Fibroblast of skin of abdomen (primary cell): ENCODE data around the gene ADGRB3. TPM values are rescaled to one million over a fixed set of nuclear protein-coding genes. Genes with fewer than 3 reads are reported as not detected.

Experiments
- DNase-seq: peaks from one replicate; pipeline ENCODE4 v3.0.0-alpha.2; 2013
- polyA plus RNA-seq, 2 experiments: library from polyadenylated mRNA; unstranded; fragments of 120-200 nt; gene quantifications; one replicate each; pipeline ENCODE4 v1.2.1, GENCODE V29; 2013; ENCODE audit not compliant: insufficient read length in 2 of 2

ADGRB3 gene
- 0.21 TPM for polyA plus RNA-seq (2013, experiment 1 of 2; ENCODE audit: insufficient read length)
- polyA plus RNA-seq (2013, experiment 2 of 2; ENCODE audit: insufficient read length): 0.25 TPM

DNA sequence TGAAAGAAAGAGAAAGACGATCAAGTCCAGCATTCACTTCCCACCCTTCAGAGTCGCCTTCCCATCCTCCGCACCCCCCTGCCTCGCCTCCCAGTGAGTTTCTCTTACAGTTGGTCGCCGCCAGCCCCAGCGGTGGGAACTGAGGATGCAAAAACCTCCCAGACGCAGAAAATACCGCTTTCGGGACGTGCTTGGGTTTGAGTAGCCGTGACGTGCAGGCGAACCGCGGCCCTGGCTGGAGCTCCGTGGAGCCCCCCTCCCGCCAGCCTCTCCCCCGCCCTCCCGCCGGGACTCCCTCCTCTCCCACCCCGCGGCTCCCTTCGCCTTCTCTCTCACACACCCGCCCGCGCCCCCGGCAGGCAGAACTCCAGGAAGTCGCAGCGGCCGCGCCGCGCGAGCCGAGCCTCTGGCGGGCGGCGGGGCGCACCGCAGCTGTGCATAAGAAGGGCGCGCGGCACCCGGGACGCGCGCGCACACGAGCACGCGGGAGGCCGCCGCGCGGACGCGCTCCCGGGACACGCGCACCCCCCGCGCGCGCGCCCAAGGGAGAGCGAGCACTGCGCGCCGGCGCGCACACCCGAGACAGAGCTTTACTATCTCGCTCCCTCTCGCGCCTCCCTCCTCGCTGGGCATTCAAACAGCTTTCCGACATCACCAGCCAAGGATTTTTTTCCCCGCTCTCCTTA lies at the start of gene ADGRB3:
ADGRB3 (plus strand) TSS at position 557 of the 686 bp plus-strand sequence. CDS start 3,394 bp downstream, outside the sequence.
- DNase-seq: peak; percentile 90

GRCh38 chr6:68593558-68593957 lies 41.5 kb upstream of the ADGRB3 start:
- DNase-seq: no peak

DNA sequence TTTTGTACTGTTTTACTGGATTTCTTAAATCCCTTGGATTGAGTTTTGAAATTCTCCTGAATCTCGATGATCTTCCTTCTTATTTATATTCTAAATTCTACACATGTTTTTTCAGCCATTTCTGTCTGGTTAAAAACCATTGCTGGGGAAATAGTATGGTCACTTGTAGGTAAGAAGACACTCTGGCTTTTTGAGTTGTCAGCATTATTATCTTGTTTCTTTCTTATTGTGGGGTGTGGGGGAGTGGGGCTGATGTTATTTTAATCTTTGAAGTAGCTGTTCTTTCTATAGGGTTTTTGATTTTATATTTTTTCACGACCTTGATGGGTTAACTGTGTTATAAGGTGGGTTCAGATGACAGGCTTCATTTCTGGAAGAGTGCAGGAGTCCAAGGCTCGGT lies 37.4 kb upstream of the ADGRB3 start:
- no peak for DNase-seq

DNA sequence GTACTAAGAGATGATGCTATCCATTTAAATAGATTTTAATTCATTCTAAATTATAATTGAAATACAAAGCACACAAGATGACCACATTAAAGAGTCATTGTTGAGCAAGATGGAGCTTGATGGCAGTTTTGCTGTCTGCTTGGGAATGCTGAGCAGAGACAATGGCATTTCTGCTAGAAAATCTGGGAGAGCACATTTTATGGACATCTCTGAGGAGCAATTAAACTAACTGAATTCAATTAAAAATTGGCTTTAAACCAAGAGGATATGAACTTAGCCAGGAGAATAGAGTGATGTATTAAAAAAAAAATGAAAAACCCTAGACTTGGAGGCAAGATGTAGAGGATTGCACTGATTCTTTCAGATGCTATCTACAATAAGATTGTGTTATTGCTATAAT lies 19.1 kb upstream of the ADGRB3 start:
- no peak for DNase-seq

DNA sequence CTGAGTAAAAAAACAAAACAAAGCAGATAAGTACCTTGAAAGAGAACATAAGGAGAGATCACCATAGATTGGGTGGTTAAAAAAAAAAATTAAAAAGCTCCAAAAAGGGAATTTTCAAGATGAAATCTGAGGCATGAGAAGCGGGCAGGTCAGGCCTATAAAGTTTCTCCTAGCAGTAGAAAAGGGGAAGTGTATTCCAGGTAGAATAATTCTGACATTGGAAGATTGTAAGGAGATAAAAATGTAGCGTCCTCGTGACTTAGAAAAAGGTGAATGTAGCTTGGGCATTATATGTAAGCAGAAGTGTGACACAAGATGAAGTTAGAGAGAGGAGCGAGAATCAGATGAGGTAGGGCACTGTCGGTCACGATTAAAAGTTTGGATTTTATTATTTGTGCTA lies 9.1 kb upstream of the ADGRB3 start:
- no peak for DNase-seq

GRCh38 chr6:68628161-68628560 lies 6.9 kb upstream of the ADGRB3 start:
- no peak for DNase-seq

- DNase-seq: no peak
Observed at GRCh38 chr6:68632734-68633133, 2.3 kb upstream of the ADGRB3 start.

DNA sequence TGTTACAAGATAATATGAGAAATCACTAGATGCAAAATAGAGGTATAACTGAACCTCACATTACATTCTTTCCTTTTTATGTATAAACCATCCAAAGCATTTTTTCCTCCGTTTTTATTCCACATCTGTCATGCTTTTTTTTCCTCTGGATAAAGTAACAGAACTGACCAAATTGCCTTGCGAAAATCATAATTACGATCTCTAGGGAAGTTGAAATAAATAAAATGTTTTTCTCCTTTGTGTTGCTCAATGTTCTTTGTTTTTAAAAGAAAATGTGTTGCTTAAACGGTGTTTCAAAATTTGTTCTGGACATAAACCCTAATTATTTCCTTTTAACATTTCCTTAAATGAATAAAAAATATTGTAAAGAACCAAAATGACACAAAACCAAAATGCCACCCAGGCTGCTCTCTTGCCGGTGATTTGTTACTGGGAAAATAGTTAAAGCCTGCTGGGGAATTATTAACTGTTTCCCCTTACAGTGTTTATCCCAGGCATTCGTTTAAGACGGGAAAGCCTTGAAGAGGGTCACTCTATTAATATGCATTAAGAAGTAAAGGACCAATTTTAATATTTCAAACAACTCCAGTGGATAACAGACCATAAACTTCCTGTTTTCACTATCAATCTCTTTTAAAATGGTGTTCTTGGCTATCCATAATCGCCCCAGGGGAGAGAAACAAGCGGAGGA lies 1.7 kb upstream of the ADGRB3 start:
- no peak for DNase-seq

GRCh38 chr6:68633972-68634725 lies 933 bp upstream of the ADGRB3 start:
- no peak for DNase-seq

DNA sequence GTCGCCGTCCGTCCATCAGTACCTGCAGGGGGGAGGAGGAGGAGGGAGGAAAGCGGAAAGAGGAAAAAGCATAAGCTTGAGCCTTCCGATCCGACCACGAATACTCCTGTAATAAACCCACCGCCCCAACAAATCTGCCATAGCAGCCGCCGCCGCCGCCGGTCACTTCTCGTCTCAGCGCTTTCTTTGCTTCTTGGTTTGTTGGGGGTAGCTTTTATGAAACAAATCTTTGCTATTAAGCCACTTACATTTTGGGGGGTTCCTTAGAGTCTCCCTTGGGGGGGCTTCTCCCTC lies 277 bp downstream of the ADGRB3 start:
- DNase-seq: no peak

DNA sequence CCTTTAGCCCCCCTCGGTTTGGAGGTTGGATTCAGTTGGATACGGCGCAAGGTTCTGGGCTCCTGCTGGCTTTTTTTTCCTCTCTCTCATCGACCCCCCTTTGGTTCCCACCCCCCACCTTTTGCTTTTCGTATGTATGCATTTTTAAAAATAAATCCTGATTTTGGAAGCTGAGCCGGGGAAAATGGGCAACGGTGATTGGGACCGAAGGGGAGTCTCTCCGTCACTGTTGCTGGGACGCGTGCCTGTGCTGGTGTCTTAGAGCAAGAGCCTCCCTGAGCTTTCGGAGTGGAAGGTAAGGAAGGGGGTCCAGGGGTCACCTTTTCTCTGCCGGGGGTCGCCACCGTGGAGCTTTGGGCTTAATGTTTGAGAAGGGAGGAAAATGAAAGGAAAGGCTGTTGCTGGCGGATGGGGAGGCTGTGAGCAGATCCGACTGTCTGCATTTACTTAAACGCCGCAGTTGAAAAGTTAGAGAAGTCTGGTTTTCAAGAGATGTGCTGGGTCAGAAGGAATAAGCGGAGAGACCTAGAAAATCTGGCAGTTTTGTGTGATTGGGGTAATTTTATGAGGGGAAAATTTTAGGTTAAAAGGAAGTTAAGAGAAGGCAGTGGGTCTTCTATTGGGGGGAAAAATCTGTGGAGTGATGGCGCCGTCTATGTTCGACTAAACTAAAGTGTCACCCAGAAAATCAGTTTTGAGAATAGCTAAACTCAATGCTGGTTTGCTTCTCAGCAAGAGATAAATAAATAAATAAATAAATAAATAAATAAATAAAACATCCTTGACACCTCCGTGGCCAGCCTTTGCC lies 828 bp downstream of the ADGRB3 start:
- no peak for DNase-seq

DNA sequence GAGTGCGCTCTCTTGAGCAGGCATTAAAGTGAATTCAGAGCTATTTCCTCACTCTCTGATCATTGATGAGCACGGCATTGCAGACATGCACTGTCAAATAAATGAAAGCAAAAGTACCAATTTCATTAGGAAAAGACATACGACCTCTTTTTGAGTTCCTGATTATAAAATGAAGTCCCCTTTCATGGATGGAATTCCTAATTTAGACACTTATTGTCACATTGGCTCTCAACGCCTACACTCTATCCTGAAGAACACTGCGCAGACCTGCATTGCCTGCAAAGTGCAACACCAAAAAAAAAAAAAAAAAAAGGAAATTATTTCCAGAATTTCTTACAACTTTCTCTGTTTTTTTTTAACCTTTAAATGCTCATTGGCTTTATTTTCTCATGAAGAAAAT lies 1.6 kb downstream of the ADGRB3 start:
- no peak for DNase-seq

- no peak for DNase-seq
Observed at GRCh38 chr6:68637071-68637470, 2.0 kb downstream of the ADGRB3 start.

- DNase-seq: no peak
Observed at GRCh38 chr6:68637782-68638181, 2.7 kb downstream of the ADGRB3 start.

DNA sequence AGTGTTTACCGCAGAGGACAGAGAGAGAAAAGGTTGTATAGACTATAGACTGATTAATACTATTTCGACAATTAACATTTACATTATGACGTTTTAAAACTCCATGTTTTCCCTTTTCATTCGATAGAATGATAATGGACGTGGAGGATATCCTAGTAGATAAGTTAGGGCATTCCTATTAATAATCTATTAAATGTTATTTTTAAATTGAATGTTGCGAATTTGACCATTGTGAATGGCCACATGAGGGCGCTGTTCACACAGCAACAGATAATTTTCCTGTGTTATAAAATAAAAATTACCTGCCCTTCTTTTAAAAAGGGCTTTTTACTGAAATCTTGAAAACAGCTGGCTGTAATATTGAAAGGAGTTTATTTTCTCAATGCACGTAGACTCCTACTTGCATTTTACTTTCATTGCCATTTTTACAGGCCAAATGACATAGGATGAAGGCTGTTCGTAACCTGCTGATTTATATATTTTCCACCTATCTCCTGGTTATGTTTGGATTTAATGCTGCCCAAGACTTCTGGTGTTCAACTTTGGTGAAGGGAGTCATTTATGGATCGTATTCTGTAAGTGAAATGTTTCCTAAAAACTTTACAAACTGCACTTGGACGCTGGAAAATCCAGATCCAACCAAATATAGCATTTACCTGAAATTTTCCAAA lies 3.3 kb downstream of the ADGRB3 start:
- peak; percentile 32 for DNase-seq

DNA sequence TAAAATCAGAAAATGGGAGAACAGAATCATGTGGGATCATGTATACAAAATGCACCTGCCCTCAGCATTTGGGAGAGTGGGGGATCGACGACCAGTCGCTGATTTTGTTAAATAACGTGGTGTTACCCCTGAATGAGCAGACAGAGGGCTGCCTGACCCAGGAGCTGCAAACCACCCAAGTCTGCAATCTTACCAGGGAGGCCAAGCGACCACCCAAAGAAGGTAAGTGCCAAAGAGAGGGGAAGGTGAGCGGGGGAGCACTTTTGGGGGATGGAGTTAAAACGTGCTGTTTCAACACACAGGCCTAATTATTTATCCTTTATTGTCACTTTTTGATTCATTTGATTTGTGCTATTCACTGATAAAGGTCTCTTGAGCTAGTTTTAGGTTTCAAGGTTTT lies 4.1 kb downstream of the ADGRB3 start:
- DNase-seq: no peak

DNA sequence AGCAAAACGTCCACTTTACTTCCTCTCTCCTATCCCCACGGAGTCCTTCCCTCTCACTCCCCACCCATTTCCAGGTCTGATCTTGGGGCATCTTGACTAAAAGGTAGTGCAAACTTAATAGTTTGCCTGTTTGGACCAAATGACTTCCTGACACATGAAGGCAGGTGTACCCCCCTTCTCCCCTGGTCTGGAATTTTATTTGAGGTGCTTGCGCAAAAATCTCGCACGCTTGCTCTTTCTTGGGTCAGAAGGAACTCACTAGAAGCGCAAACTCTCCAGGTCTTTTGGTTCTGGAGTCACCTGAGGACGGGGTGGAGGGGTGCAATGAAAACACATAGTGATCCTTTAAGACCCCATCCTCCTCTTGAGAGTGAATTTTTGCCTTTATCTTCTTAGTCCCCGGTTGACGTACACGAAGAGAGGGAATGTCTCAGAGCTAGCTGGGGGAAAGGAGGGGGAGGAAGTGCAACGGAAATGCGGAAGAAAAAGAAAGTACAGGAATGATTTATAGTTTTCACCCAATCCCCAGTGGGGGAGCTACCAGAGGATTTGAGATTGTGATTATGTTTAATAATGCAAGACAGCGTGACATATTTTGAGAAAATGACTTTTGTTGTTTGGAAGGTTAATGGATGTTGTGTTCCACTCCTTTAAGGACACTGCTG lies 4.9 kb downstream of the ADGRB3 start:
- no peak for DNase-seq

GRCh38 chr6:68640491-68640835 lies 5.4 kb downstream of the ADGRB3 start:
- no peak for DNase-seq

DNA sequence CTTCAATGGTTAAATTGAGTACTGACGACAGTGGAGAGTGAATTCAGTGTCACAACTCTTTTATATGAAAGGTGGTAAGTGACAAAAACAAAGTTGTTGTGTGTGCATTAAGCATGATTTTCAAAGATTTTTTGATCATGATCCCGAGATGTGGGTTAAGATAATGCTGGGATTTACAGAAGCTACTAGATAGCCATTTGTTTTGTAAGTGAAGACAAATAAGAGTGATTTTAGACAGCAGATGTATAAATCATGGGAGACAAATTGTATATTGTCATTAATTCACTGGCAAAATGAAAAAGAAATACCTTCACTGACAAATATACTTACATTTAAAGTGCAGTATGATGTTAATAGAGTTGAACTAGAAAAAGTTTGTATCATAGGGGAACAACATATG lies 6.1 kb downstream of the ADGRB3 start:
- DNase-seq: no peak

DNA sequence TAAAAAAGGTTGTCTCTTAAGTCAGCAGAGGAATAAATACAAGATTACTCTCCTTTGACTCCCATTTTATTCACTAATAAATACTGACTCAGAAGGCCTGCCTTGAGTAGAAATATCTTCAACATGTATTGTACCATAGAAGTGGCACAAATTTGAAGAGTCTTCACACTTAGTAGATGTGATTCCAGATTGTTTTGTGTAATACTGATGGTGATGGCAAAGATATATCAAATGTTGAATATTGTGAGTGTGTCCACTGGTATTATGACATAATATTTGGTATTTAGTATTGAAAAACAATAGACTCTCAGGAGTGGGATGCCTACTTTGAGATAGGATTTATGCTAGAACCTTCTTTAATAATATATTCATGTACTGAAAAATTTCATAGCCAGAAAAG lies 7.0 kb downstream of the ADGRB3 start:
- DNase-seq: no peak

DNA sequence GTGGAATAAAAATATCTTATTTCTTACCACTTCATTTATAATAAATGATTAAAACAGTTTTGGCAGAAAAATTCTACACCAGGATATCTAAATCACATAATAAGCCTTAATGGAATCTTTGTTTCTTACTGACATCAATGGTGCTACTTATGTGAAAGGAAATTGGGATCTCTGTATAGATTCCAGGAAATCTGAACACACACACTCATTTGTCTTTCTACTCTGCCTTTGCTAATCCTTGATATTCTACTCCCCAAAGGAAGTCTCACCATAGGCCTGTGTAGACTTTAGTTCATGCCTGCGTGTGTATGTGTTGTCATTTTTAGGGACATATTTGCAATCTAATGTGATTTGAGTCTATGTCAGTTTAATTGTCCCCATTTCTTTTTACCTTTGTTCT lies 7.9 kb downstream of the ADGRB3 start:
- no peak for DNase-seq

DNA sequence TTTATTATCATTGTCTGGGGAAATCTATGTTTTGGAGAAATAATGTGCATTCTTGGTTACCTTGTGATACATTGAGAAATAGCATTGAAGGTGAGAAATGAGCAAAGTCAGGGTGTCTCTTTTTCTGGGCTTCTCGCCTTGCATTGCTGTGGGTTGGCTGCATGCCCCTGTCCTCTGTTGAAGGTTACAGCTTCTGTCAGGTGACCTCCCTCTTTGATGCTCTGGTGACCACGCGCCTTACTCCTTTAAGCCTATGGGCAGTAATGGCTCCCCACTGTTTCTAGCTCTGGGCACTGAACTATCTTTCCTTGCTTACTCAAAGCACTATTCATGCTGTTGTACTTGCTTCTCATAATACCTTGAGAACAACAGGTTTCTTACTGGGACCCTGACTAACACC lies 14.6 kb downstream of the ADGRB3 start:
- DNase-seq: no peak
